Activated T-cell treated with anti-CD3 and anti-CD28 coated beads for 48 hours (primary cell): ENCODE measurements around the gene ARFGAP1.
"Not testable (repeated sequence)": the region's sequence is repeated elsewhere in the genome, so short reads cannot be mapped to it uniquely, and the experiment has no call there.

Experiments used
- DNase-seq: peaks from one replicate; pipeline ENCODE4 v3.0.0-alpha.2; 2020; ENCODE audit warnings: low read depth

Gene ARFGAP1

GRCh38 chr20:63290677-63291472 lies 18.3 kb downstream of the ARFGAP1 start:
- DNase-seq = peak; percentile 71

- no peak for DNase-seq
Measured at GRCh38 chr20:63291811-63292210, 19.2 kb downstream of the ARFGAP1 start.

- no peak for DNase-seq
Measured at GRCh38 chr20:63292292-63292701, 19.7 kb downstream of the ARFGAP1 start.

- no peak for DNase-seq
Measured at GRCh38 chr20:63292904-63293303, 20.3 kb downstream of the ARFGAP1 start, which contains the start of gene COL20A1. COL20A1 (plus strand) TSS chr20:63293186; CDS start chr20:63295108, 1,922 bp downstream.

- no peak for DNase-seq
Measured at GRCh38 chr20:63293456-63293855, 20.8 kb downstream of the ARFGAP1 start.

- no peak for DNase-seq
Measured at GRCh38 chr20:63293871-63294535, 21.4 kb downstream of the ARFGAP1 start.

GRCh38 chr20:63294536-63294900 lies 21.9 kb downstream of the ARFGAP1 start:
- no peak for DNase-seq

- DNase-seq = no peak
Measured at GRCh38 chr20:63295018-63295417, 22.4 kb downstream of the ARFGAP1 start.

GRCh38 chr20:63295422-63295821 lies 22.8 kb downstream of the ARFGAP1 start:
- DNase-seq = no peak

GRCh38 chr20:63295846-63296245 lies 23.2 kb downstream of the ARFGAP1 start:
- no peak for DNase-seq

GRCh38 chr20:63296531-63297299 lies 24.1 kb downstream of the ARFGAP1 start:
- no peak for DNase-seq

GRCh38 chr20:63297371-63297781 lies 24.8 kb downstream of the ARFGAP1 start:
- no peak for DNase-seq

- DNase-seq = no peak
Measured at GRCh38 chr20:63297796-63298572, 25.4 kb downstream of the ARFGAP1 start.

- no peak for DNase-seq
Measured at GRCh38 chr20:63298731-63299312, 26.2 kb downstream of the ARFGAP1 start.

GRCh38 chr20:63301671-63302070 lies 29.1 kb downstream of the ARFGAP1 start:
- no peak for DNase-seq

- no peak for DNase-seq
Measured at GRCh38 chr20:63303095-63303666, 30.6 kb downstream of the ARFGAP1 start.

- DNase-seq = no peak
Measured at GRCh38 chr20:63305393-63305792, 32.8 kb downstream of the ARFGAP1 start.

- DNase-seq = not testable (repeated sequence)
Measured at GRCh38 chr20:63305933-63306672, 33.5 kb downstream of the ARFGAP1 start.

- DNase-seq = no peak
Measured at GRCh38 chr20:63306673-63307537, 34.3 kb downstream of the ARFGAP1 start.
